ENCODE results near the gene SLC9A3.

Gene SLC9A3

DNA sequence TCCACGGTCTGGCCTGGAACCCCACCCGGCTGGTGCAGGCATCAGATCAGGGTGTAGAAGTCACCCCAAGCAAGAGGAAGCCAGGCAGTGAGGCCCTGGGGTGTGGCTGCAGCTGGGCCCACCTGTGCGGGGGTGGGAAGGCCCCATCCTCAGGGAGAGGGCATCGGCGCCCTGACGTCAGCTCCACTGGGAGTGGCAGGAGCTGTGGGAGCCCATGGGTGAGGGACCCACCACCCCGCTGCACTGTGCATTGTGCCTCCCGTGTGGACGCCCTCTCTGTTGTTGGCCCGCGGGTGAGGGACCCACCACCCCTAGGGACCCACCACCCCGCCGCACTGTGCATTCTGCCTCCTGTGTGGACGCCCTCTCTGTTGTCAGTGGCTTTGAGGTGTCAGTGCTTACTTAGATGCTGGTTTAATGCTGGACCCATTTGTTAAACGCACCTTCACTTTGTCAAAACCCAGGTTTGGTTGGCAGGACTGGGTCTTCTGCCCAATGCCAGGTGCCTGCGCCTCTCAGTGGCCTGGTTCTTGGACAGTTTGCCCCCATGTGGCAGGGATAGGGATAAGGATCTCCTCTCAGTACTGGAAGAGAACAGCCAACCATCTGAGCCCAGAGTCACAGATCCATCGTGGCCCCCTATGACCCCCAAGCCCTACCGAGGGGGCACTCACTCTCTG, 88.1 kb downstream of the SLC9A3 start:
- no peak for TF ChIP-seq YY1 (IDR thresholded peaks at IDR 0.05; ENCODE audit: low read depth)
- peak; percentile 65 for TF ChIP-seq RAD21 (IDR thresholded peaks at IDR 0.05; ENCODE audit: low read depth)

DNA sequence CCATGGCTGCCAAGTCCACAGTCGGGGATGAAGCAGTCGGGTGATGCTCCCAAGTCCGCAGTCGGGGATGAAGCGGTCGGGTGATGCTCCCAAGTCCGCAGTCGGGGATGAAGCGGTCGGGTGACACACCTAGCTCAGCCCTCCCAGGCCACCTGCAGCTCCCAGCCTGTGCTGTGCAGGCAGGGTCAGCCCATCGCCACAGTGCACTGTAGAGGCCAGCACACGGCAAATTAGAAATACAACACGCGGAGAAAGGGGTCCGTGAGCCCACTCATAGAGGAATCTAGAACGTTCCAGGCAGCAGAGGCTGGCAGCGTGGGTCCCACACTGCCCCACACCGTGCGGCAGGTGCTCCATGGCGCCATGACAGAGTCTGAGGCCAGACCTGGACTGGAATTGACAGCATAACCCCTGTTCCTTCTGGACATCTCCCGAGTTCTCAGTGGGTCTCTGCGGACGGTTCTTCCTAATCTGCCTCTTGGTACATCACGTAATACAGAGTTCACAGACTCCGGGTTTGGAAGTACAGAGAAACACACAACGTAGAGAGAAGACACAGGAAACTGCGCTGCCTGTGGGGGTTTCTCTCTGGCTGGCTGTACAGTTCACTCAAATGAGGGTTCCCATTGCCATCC, 89.0 kb downstream of the SLC9A3 start:
- TF ChIP-seq TEAD4 (IDR thresholded peaks at IDR 0.05) (no peak), RAD21 (IDR thresholded peaks at IDR 0.05; ENCODE audit: low read depth) (no peak), CEBPB (IDR thresholded peaks at IDR 0.05) (no peak), TAF1 (IDR thresholded peaks at IDR 0.05; ENCODE audit: low read depth) (no peak), FOXM1 (IDR thresholded peaks at IDR 0.05; ENCODE audit: borderline replicate concordance, low read depth) (no peak), NFIC (IDR thresholded peaks at IDR 0.05) (no peak), EP300 (IDR thresholded peaks at IDR 0.05; ENCODE audit: borderline replicate concordance) (no peak), TCF12 (IDR thresholded peaks at IDR 0.05; ENCODE audit: low read depth) (no peak), ZBTB7A (IDR thresholded peaks at IDR 0.05; ENCODE audit: low read depth) (no peak), CREB1 (IDR thresholded peaks at IDR 0.05; ENCODE audit: low read depth) (no peak)
- TF ChIP-seq, protein P1, sequence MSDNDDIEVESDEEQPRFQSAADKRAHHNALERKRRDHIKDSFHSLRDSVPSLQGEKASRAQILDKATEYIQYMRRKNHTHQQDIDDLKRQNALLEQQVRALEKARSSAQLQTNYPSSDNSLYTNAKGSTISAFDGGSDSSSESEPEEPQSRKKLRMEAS (IDR thresholded peaks at IDR 0.05), result no peak
- TF ChIP-seq, protein P2, sequence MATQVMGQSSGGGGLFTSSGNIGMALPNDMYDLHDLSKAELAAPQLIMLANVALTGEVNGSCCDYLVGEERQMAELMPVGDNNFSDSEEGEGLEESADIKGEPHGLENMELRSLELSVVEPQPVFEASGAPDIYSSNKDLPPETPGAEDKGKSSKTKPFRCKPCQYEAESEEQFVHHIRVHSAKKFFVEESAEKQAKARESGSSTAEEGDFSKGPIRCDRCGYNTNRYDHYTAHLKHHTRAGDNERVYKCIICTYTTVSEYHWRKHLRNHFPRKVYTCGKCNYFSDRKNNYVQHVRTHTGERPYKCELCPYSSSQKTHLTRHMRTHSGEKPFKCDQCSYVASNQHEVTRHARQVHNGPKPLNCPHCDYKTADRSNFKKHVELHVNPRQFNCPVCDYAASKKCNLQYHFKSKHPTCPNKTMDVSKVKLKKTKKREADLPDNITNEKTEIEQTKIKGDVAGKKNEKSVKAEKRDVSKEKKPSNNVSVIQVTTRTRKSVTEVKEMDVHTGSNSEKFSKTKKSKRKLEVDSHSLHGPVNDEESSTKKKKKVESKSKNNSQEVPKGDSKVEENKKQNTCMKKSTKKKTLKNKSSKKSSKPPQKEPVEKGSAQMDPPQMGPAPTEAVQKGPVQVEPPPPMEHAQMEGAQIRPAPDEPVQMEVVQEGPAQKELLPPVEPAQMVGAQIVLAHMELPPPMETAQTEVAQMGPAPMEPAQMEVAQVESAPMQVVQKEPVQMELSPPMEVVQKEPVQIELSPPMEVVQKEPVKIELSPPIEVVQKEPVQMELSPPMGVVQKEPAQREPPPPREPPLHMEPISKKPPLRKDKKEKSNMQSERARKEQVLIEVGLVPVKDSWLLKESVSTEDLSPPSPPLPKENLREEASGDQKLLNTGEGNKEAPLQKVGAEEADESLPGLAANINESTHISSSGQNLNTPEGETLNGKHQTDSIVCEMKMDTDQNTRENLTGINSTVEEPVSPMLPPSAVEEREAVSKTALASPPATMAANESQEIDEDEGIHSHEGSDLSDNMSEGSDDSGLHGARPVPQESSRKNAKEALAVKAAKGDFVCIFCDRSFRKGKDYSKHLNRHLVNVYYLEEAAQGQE (IDR thresholded peaks at IDR 0.05; ENCODE audit: low read depth), result no peak
- TF ChIP-seq, protein P3, sequence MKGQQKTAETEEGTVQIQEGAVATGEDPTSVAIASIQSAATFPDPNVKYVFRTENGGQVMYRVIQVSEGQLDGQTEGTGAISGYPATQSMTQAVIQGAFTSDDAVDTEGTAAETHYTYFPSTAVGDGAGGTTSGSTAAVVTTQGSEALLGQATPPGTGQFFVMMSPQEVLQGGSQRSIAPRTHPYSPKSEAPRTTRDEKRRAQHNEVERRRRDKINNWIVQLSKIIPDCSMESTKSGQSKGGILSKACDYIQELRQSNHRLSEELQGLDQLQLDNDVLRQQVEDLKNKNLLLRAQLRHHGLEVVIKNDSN (IDR thresholded peaks at IDR 0.05), result no peak

DNA sequence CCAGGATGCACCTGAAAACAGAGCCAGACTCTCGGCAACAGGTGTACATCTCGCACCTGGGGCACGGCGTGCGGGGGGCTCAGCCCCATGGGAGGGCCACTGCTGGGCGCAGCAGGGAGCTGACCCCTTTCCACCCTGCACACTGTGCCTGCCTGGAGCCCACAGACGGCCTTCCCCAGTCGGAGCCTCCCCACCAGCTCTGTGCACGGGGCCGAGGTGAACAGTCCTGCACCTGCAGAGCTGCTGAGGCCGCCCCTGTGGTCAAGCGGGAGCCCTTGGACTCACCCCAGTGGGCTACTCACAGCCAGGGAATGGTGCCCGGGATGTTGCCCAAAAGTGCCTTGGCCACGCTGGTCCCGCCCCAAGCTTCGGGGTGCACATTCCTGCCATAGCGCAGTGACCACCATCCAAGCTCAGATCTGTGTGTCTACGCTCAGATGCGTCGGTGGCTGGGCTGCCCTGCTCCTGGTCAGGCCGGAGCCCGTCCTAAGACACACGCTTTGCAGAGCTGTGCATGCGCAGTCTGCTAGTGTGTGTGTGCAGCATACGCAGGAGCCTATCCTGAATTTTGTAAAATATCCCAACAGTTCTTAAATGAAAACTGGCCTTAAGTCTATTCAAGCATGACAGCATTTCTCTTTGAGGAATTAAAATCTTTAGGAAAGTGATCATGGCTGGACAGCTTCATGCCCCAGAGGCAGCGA, 89.7 kb downstream of the SLC9A3 start:
- TF ChIP-seq CEBPB (IDR thresholded peaks at IDR 0.05), result no peak
- TF ChIP-seq TAF1 (IDR thresholded peaks at IDR 0.05; ENCODE audit: low read depth), result no peak
- TF ChIP-seq RAD21 (IDR thresholded peaks at IDR 0.05; ENCODE audit: low read depth), result no peak
- TF ChIP-seq TCF12 (IDR thresholded peaks at IDR 0.05; ENCODE audit: low read depth), result no peak
- no peak for TF ChIP-seq TEAD4 (IDR thresholded peaks at IDR 0.05)
- TF ChIP-seq, protein P1 (IDR thresholded peaks at IDR 0.05), result no peak
- TF ChIP-seq YY1 (IDR thresholded peaks at IDR 0.05; ENCODE audit: low read depth), result no peak
- TF ChIP-seq CREB1 (IDR thresholded peaks at IDR 0.05; ENCODE audit: low read depth), result no peak
- no peak for TF ChIP-seq EP300 (IDR thresholded peaks at IDR 0.05; ENCODE audit: borderline replicate concordance)
- TF ChIP-seq FOXM1 (IDR thresholded peaks at IDR 0.05; ENCODE audit: borderline replicate concordance, low read depth), result no peak
- TF ChIP-seq, protein P3 (IDR thresholded peaks at IDR 0.05), result no peak
- no peak for TF ChIP-seq EGR1 (IDR thresholded peaks at IDR 0.05)
- no peak for TF ChIP-seq NFIC (IDR thresholded peaks at IDR 0.05)

DNA sequence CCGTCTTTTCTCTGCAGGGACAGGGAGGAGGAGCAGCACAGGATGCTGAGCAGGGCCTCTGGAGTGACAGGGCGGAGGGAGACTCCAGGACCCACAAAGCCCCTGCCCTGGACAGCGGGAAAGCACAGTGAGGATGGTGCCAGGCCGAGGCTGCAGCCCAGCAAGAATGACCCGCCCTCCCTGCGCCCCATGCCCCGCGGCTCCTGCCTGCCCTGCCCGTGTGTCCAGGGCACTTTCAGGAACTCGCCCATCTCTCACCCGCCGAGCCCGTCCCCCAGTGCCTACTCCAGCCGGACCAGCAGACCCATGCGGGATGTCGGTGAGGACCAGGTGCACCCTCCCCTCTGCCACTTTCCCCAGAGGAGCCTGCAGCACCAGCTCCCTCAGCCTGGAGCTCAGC, 90.4 kb downstream of the SLC9A3 start:
- TF ChIP-seq, protein P3 (IDR thresholded peaks at IDR 0.05), result no peak
- TF ChIP-seq EGR1 (IDR thresholded peaks at IDR 0.05) (no peak), ZBTB7A (IDR thresholded peaks at IDR 0.05; ENCODE audit: low read depth) (no peak), EP300 (IDR thresholded peaks at IDR 0.05; ENCODE audit: borderline replicate concordance) (no peak), NFIC (IDR thresholded peaks at IDR 0.05) (no peak), CEBPB (IDR thresholded peaks at IDR 0.05) (no peak)

DNA sequence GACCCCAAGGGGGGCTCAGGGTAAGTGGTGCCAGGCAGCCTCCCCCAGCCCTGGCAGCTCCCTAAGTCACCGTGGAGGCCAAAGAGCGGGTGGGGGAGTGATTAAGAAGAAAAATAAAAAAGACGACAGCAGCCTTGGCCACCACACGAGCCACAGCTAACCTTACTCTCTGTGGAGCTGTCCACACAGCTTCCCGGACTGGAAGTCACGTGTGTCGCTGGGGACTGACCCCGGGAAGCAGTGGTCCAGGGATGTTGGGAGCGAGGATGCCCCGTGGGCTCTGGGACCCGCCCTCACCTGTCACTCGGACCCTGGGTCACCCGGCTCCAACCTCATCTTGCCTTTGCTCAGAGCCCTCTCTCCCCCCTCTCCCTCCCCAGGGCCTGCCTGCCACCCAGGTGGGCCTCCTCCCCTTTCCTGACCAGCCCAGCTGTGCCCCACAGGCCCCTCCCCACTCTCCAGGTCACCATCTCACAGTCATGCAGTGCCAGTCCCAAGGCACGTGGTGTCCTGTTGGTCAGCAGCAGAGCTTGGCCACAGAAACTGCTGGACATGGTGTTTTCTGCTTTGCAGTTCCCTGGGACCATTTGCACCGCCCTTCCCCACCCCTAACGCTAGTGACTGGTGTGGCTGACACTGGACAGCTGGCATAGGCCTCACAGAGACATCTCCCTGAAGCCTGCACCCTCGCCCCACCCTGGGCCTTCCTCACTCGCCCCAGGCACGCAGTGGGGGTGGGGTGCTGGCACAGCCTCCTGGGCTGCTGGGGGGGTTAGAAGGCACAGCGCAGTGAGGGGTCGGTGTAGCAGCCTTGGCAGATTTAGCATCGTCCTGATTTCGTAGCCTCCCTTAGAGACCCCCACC, 91.1 kb downstream of the SLC9A3 start:
- TF ChIP-seq ZBTB7A (IDR thresholded peaks at IDR 0.05; ENCODE audit: low read depth) (no peak), FOXM1 (IDR thresholded peaks at IDR 0.05; ENCODE audit: borderline replicate concordance, low read depth) (no peak), TCF12 (IDR thresholded peaks at IDR 0.05; ENCODE audit: low read depth) (no peak), TAF1 (IDR thresholded peaks at IDR 0.05; ENCODE audit: low read depth) (no peak), EP300 (IDR thresholded peaks at IDR 0.05; ENCODE audit: borderline replicate concordance) (no peak), CEBPB (IDR thresholded peaks at IDR 0.05) (no peak), CREB1 (IDR thresholded peaks at IDR 0.05; ENCODE audit: low read depth) (no peak)
- TF ChIP-seq, protein P1 (IDR thresholded peaks at IDR 0.05), result no peak
- TF ChIP-seq, protein P3 (IDR thresholded peaks at IDR 0.05), result no peak
- TF ChIP-seq, protein P2 (IDR thresholded peaks at IDR 0.05; ENCODE audit: low read depth), result no peak

All from Ishikawa (cell line).